Stimulated activated CD8-positive, alpha-beta memory T cell treated with anti-CD3 and anti-CD28 coated beads, Interleukin-15, amount 100 ng/mL, for 48 hours (primary cell): Measurements from ENCODE around the gene ELAVL2.

Experiments
- DNase-seq, 2 donors: peaks; one replicate each; pipeline ENCODE4 v3.0.0-alpha.2; 2020; ENCODE audit warnings: low read depth in 2 of 2

The ELAVL2 gene

DNA sequence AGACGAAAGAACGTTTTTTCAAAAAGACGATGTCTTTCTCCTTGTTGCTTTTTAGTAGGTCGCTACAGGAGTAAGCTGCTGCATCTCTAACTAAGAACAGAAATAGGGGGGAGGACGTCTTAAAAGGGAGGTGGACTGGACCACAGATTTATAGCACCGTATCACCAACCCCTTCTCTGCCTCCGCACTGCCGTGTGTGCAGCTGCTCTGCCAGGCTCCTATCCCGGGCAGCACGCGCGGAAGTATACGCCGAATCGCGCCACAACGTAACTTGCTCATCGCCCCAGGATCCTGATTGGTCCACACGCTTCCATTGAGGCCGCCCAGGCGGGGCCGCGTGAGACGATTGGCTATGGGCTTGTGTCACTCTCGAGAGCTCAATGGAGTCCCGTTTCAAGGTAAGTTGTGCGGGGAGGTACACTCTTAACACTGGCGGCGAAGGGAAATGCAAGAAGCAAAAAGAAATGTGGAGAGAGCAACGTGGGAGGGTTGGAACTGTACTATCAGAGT is at the start of gene ELAVL2:
ELAVL2 (minus strand) TSS at position 121 of the 510 bp plus-strand sequence. CDS start 64,006 bp downstream, outside the sequence.
- peak in 1 of 2 donors; percentile 14 for DNase-seq

DNA sequence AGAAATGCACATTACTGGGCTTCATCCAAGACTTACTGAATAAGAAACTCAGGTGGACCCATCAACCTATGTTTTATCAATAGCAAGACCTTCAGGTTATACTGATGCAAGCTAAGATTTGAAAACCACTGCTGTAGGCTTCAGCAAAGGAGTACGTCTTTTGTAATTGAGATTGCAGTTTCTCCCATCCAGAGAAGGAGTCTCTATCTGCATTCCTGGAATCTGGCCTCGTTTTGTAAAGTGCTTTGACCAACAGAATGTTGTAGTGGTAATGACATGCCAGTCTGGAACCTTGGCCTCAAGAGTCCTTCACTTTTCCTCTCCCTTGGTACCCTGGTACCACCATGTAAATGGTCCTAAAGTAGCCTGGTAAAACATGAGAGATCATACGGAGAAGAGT is 32.2 kb upstream of the ELAVL2 start:
- DNase-seq, result no peak

DNA sequence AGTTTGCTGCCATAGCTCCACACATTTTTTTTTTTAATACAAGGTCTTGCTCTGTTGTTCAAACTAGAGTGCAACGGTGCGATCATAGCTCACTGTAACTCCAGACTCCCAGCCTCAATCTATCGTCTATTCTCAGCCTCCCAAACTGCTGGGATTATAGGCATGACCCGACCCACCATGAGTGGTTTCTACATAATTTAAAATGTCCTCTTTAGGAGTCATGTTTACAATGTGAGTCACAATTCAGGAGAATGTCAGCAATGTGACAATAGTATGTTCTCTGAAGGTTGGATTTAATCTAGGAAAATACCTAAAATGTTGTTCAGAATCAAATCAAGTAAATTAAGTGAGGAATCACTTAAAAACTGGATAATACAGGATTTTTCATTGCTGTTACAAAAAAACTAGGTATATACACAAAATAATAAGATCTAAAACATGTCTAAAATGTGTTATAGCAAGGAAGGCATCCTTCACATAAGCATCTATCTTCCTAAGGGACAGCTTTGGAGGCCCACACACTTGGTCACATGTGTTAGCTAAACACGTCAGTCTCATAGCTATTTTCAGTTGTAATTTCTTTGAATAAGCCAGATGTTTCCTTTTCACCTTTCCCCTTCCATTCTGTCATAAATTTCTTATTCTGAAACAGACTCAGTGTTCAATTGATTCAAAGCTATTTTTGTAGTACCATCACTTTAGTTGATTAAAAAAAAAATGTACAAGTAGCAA is 30.0 kb upstream of the ELAVL2 start:
- DNase-seq, result no peak

DNA sequence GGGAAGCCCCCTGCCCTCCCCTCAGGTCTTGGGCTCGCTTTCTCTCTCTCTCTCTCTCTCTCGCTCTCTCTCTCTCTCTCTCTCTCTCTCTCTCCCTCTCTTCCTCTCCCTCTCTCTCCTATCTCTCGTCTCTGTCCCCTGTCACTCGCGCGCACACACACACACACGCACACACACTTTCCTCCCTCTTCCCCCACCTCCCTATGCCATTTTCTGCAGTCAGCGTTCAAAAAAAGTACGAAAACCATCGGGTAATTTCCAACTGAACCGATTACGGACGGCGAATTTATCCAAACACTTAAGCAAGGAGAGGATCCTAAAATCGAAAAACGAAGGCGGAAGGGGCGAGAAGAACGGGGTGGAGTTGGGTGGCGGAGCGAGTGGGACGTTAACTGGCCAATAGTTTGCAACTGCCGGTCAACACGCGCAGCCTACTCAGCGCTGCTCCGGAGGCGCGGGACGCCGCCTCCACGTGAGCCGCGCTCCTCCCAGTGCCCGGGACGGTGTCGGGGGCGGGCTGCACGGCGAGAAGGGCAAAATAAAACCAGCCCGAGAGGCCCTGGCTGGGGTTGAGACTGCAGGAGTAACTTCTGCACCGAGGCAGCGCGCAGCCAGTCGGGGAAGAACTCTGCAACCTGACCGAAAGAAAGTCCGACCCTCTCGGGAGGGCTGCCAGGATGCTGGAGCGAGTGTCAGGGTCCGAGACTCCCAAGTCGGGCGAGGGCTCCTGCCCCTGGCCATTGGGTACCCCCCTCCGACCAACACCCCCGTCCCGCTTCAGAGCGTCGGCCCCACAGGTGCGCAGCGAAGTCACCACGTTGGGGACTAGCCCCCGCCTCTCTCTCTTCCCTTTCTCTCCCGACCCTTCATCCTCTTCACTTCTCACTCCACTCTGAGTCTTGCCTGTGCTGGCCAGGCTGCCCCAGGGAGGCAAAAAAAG is 24.9 kb upstream of the ELAVL2 start:
- no peak for DNase-seq

DNA sequence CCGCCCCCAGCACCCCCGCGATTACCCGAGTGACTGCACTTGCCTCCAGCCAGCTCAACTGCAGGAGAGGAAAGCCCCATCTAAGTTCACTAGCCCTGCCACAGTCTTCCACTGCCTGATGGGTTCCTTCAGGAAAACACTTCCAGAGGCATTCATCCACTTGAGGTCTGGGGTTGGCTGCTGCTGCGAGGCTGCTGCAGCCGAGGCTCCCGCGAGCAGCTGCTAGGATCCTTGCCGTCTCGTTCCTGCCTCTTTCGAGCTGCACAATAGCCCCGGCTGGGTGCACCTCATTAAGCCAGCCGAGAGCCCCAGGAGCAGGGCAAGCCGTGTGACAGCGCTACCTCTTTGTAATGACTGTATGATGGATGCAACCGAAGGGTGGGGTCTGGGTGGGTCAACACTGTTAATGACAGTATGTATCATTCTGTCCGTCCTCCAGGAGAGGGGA is 24.2 kb upstream of the ELAVL2 start:
- DNase-seq, result no peak

DNA sequence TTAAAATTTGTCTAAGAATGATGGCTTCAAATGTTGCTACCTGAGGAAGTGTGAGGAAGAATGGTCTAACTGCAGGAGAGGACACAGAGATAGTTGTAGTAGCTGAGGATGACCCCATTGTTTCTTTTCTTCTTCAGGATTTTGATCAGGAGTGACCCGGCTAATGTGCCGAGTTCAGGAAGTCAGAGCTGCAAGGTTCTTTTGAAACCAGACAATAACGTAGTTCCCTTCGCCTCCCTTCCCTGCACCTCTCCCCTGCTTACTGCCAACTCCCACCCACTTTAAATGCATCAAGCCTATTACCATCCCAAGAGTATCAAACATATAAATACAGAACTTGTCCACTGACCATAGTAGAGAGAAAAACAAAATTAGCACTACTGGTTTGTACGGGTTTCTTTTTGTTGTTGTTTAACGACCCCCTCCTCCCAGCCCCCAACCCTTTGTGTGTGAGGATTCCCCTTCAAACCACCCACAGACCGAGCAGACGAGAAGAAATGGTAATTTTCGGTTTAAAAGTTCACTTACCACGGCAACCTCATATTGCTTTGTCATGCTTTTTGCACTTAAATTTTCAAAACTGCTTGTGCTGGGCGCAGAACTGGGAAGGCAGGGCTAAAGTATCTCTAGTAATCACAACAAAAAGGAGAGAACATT is 23.5 kb upstream of the ELAVL2 start:
- no peak for DNase-seq

DNA sequence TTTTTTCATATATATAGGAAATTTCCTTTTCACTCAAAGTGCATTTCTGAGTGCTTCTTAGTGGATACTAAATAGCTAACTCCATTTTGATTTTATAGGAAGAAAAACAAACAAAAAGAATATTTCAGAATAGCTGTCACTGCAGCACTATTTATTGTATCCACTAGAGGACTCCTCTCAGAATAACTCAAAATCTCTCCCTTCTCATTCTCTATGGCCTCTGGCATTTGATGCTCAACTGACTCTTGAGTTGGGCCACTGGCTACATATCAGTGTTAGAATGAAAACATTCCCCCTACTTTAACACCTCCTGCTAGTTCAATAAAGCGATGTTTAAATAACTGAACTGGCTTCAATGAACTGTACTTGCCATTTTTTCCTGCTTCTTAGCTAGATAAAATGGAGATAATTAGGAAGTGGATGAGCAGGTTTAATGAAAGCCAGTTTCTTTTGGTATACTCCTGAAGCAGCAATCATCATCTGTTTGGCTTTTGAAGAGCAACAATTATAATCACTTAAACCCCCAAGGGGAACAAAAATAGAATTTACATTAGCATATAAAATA is 16.6 kb upstream of the ELAVL2 start:
- no peak for DNase-seq

DNA sequence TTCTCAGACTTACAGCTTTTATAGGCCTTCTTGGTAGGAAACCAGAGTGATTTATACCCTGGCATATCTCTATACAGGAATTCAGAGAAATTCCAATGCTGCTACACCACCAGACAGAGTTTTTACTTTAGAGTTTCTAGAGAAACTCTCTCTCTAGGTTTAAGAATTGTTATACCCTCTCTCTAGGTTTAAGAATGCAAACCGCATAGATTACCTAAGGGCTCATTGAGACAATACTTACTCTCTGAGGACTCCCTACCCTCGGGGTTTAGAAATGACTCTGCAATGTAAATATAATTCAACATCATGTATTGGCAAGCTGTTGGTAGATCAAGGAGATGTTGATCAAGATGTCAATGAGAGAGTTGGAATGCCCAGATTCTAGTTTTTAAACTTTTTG is 15.3 kb upstream of the ELAVL2 start:
- DNase-seq, result no peak

DNA sequence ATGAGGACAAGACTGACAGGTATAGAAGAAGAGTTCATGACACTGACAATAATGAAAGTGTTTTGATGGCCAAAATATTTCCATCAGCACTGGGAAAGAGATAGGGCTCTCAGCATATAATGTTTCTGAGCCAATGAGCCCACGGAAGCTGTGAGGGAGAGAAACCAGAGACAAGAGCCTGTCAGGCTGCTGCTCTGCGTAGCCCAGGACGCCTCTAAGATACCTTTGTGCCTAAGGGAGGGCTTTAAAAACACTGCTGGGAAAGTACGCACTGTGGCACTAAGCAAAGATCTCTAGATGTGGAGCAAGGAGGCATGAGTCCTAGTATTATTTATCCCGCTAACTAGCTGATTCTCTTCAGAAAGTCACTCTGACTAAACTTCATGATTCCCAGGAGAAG is 11.0 kb upstream of the ELAVL2 start:
- DNase-seq, result no peak

DNA sequence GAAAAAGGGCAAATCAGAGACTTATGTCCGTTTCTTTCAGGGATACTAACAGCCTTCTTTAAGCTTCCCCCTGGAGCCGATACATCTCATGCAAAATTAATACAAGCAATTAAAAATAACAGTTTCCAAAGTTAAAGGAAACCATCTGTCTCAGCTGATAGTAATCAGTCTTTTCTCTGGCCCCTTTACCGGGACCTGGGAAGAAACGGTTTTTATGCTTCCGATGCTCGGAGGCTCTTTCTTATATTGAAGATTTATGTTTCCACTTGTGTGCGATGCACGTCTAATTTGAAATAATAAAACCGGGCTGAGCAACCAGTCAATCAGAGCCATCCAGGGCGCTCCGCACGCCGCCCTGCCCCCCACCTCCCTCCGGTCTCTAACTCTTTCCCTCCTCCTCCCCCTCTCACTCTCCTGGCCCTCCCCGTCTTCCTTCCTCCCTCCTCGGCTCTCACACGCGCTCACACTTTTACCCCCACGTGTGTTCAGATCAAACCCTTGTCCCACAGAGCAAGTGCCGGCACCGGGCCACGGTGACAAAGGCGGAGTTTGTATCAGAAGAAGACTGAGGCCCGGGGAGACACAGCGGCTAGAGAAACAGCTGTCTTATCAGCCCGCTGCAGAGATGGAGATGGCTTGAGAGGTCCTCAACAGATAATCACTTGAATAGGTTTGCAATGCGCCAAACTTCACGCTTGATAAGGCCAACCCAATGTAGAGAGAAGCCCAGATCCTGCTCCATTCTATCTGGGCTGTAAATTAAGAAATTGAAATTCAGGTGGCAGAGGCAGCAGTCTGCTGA is 5.1 kb upstream of the ELAVL2 start:
- no peak for DNase-seq

DNA sequence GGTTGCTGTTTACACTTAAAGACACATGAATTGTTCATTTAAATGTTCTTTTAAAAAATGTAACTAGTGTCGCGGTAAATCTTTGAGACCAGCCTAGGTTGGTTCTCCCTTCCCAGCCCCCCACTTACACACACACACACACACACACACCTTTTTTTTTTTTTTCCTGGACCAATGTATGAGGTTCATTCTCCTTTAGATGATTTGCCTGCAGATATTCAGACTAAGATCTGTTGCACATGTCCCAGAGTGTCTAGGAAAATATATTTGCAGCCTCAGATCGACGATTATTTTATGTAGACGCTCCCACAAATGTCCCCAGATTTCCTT is 4.4 kb upstream of the ELAVL2 start:
- no peak for DNase-seq

DNA sequence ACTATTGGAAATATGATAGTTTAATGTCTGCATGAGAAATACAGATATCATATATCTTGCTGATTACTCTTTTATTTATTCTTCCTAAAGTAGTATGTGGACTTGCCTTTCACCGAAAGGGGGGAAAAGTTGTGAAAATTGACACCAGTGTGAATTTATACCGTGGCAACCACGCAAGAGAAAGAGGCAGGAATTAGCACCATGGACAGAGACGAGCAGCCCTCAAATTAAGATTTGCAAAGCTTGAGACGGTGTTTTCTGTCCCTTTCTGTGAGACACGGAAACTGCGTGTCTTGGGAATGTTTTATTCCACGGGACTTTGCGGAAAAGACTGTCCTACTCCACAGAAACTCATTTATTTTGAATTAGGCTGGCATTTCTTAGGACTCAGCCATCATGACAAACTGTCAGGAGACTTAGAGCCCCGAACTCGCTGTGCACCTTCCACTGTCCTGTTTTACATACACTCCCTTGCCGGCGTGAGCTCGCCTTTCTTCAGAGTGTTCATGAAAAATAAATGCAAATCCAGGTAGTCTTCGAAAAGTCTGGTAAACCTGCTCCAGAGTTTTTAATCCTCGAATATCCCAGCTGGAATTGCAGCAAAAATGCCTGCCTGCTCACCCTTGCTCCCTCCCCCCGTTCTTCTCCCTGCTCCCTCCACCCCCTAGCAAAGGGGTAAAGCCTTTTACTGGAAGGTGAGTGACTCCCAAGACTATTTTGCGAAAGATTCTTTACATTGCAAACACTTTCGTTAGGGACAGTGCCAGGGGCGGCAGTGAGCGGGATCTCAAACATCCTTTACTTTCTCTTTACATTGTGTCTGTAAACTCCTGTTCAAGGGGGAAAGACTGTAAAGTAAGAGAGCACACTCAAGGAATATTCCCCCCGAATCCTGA is 3.8 kb upstream of the ELAVL2 start:
- no peak for DNase-seq

DNA sequence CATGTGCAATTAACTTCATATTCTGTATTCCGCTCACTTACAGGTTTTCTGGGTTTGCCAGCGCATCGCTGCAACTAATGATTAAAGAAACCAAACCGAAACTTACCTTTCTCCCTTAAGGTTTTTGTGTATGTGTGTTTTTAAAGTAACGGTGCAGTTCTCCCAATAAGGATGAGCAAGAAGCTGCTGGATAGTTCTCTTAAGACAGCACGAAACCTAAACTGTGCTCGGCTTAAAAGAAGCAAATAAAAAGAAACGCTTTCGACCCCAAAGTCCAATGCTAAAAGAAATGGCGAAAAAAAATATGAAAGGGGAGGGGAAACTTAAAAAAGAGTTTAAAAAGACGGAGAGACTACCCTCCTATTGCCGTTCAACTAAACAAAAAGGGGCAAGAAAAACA is 340 bp downstream of the ELAVL2 start:
- no peak for DNase-seq

DNA sequence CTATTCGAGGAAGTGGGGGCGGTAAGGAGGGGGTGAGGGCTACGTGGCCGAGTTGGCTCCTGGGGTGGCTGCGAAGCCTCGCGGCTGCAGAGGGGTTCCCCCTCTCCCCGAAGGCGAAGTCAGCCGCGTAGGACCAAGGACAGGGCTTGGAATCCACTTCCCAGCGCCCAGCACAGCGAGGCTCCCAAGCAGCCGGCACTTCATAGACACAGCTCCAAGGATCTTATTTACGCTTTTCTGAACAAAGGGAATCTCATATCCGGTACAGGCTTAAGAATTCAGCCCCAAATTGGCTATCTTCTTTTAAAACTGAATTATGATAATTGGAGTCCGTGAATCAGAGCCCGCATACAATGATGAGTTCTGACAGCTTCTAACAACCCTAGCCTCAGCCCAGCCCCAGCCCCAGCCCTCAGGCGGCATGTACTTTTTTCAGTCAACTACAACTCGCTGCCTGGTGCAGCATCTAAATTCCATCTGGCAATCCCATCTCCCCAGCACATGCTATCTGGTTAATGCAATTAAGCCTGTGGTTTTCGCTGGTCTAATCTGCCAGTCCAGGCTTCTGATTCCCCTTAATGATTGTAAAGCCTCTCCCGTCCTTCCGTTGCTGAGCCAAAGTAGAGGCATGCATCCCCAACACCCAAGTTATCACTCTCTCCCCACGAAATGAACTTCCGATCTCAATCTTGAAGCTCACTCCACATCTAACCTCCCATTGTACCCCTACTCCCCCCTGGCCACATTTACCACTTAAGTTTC is 1.0 kb downstream of the ELAVL2 start:
- no peak for DNase-seq

DNA sequence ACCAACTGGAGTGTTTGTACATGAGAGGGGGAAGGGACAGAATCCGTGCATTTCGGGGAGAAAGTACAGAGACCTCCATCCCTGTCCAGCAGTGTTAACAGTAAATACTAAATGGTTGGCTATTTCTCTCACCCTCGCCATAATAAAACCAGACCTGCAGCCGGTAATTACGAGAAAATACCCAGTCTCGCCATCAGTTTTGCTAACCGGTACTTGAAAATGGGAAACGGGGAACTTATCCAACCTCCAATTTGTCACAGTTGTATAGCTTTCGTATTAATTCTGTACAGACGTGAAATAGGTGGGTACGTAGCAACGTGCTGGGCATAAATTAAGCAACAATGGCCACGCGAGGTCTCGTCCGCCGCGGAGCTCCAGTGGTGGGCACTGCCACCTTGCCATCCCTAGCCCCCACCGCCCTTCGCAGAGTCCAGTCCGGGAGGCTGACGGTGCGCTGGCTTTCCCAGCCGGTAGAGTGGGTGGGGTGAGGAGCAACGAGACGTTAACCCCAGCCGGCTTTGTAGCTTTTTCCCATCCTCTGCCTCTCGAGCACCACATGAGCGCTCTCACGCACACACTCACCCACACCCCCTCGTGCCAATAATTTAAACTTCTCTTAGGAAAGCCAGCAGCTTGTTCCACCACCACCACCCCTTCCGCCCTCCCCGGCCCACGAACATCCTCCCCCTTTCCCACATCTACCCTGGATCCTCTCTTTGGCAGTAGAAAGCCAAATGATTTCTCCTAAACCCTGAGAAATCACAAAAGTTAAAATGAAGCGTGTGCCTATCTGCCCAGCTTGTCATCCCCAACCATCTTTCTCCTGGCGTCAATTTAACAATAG is 1.8 kb downstream of the ELAVL2 start:
- no peak for DNase-seq

DNA sequence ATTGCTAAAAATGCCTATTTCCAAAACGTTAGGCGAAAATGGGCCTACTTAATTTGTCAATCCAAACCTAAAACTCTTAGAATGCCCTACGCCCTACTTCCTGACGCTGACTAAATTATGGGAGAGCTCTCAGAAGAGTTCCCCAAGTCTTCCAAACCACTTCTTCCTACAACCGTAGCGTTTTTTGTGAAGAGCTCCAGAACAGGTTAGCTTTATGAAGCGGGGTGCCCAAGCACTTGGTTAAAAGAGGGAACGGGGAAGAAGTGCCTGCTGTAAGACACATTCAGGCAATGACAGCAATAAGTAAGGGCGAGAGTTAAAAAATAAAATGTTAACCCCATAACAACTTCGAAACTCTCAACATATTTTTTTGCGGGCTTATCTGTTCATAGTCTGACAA is 2.8 kb downstream of the ELAVL2 start:
- no peak for DNase-seq

DNA sequence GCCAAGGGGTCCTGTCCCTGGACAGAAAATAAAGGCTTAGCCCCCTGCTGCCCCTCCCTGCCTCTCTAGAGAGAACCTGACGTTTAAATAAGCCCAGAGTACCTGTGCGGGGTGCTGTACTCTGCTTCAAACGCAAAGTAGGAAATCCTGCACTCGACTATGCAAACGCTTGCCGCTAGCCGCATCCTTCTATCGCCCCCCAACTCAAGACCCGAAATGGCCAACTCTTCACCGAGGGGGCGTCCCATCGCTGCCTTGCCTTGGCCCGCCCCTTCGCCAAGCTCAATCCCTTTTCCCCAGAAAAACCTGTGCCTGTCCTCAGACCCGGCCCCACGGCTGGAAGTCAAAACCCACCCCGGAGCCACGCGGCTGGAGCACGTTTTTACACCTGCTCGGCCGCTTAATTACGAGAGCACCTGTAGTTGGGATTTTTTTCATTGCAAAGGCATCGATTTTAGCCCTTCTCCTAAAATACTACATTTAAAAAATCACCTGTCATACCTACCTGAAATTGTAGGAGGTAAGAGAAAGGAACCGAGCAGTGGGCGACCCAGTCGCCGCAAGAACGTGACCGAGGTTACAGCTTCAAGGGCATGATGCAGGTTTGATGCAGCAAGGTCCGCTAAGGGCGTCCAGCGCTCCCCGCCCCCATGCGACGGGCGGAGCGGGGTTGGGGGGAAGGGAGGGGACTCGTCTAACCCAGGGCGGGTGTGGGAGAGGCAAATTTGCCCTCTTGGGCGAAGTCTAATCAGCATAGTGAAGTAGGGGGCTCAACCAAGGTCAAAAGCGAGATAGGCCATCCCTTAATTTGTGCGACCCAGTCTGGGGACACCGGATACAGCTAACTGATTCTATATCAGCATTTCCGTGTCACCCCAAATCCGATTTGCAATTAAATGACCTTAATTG is 3.5 kb downstream of the ELAVL2 start:
- DNase-seq, result no peak
